ENCODE results near the gene MYCL. TPM values are rescaled to one million over a fixed set of nuclear protein-coding genes. Genes with fewer than 3 reads are reported as not detected.
A peak's percentile ranks its signal among the peaks of the same experiment; 100 is the strongest.
"Not testable (repeated sequence)": the region's sequence is repeated elsewhere in the genome, so short reads cannot be mapped to it uniquely, and the experiment has no call there.

The MYCL gene
- total RNA-seq, 1 experiment from 2014 or later: 11.6 TPM

DNA sequence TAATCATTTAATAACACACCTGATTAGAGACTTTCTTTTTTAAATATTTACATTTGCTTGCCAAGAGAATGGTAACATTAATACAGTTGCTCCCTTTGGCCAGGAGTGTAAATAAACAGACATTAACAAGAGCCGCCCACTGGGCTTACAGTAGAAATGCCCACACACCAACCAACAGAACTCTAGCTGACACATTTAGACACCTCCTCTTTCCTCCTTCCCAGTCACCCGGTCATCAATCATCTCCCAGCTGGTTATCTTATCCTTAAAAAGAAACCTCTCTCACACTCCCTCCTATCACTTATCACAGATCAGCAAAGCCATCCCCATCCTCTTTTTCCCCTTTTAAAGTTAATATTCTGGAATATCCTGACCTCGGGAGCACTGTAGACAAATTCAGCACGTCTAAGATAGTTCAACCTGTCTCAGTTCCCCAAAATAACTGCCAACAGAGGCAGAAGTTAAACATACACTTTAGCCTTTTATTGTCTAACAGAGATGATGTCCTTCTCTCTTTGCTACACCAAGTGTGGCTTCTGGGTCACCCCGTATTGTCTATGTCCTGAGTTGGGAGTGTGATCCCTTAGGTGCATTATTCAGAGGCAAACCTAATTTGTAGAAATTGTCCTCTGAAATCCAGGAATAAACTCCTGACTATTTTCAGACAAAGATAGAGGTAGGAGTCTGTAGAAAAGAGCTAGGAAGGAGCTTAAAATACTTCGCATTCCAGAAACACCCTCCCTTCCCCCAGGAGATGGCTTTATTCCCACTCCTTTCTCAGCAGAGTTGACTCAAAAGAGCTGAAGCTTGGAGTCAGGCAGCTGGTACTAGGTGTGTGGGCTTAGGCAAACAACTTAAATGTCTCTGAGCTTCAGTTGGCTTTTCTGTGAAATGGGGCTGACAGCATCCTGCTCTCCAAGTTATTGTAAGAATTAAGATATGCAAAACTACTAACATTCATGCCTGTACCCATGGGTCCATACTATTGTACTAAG, 8.8 kb downstream of the MYCL start:
- peak; percentile 49 for DNase-seq (ENCODE audit: low spot score)

DNA sequence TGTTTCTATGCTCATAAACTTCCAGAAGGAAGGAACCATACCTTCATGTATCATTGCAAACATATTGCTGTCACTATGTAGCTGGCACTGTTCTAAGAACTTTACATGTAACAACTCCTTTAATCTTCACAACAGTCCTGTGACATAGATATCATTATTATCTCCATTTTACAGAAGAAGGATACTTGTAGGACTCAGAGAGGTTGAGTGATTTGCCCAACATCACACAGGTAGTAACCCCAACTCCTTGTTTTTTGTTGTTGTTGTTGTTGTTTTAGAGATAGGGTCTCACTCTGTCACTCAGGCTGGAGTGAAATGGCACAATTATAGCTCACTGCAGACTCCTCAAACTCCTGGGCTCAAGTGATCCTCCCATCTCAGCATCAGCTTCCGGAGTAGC, 10.8 kb downstream of the MYCL start:
- no peak for DNase-seq (ENCODE audit: low spot score)

DNA sequence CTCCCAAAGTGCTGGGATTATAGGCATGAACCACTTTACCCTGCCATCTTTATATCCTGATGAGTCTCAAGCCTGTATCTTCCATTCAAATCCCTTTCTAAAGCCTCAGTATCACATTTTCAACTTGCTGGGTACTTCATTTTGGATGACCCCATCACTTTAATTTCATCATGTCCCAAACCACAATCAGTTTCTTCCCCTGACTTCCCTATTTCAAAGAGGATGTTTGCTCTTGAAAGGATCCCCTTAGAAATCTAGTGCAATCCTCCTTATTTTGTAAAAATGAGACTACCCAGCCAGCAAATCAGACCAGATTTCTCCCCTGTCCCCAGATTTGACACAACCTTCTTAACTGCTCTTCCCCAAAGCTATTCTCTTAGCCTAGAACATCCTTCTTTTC, 11.4 kb downstream of the MYCL start:
- DNase-seq (ENCODE audit: low spot score): no peak

DNA sequence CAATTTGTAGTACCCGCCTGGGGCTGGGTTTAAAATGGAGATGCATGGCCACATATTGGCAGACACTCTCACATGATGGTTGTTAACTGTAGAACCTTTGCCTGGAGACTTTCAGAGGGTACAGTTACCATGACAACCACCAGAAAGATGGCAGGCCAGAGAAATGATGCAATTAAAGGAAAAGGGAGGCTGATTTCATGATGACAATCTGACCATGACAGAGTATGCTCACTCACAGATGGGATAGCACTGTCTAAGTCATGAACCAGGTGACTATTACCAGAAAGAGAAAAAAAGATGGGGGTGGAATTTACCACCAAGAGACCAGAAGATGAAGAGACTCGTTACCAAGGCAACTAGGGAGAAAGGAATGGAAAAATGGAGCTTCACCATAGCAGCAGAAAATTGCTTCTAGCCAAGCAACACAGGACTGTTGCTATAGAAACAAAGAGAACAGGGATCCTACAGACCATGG, 14.9 kb downstream of the MYCL start:
- DNase-seq (ENCODE audit: low spot score): no peak

DNA sequence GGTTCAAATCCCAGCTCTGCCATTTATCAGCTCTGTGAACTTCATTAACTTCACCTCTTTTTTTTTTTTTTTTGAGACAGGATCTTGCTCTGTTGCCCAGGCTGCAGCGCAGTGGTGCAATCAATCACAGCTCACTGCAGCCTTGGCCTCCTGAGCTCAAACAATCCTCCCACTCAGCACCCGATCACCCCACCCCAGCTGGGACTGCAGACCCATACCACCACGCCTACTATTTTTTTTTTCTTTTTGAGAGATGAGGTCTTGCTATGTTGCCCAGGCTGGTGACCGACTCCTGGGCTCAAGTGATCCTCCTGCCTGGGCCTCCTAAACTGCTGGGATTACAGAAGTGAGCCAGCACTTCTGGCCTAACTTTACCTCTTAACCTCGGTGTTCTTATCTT, 16.2 kb downstream of the MYCL start:
- no peak for DNase-seq (ENCODE audit: low spot score)

DNA sequence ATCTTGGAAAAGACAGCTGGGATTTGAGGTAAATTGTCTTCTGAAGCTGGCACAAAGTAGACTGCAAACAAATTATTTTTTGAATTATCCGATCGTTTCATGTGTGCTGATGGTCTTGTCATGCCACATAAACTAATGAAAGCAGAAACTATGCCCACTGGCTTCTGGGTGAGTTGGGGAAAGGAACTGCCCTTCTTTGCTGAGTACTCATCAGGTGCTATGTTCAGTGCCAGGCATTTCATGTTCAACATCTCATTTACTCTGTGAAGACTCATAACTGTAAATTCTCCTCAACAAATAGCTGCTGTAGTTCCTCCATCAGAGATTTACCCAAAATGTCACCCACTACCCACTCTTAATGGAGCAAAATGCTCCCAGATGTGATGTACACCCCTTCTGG, 19.6 kb downstream of the MYCL start:
- no peak for DNase-seq (ENCODE audit: low spot score)

DNA sequence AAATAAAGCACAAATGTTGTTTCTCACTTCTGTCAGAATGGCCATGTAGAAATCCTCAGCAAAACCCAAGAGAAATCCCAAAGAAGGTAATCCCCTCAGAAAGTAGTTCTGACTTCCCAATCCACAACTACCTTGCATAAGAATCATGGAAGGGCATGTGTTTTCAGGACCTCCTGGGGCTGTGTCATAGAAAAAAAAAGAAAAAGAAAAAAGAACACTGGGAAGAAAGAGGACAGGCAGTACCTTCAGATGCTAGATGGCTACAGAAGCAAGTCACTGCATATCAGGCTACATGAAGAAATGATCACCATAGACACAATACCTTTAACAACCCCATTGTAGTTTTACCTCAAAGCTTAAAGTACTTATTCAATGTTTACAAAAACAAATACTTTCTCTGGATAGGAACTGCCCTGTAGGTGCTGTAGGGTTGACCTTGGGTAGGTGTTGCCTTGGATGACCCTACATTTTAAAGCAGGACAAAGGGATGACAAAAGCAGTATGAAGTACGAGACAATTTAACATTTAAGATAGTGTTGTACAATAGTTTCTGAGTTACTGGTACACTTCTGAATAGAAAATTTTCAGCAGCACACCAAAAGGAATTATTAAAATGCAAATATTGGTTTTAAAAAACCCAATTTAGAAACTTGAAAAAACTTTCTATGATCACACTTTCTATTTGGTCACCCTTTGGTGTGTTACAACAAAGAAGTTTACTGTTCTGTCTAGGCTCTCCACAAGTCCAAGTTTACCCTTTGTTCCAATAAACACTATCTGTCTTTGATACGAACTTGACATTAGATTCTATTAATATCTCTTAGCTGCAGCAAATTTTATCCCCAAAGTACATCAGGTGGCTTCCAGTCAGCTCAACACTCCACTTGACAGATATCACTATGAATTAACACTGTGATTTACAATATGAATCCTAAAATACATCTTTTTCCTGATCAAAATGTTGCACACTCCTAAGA, 23.4 kb downstream of the MYCL start:
- no peak for DNase-seq (ENCODE audit: low spot score)

DNA sequence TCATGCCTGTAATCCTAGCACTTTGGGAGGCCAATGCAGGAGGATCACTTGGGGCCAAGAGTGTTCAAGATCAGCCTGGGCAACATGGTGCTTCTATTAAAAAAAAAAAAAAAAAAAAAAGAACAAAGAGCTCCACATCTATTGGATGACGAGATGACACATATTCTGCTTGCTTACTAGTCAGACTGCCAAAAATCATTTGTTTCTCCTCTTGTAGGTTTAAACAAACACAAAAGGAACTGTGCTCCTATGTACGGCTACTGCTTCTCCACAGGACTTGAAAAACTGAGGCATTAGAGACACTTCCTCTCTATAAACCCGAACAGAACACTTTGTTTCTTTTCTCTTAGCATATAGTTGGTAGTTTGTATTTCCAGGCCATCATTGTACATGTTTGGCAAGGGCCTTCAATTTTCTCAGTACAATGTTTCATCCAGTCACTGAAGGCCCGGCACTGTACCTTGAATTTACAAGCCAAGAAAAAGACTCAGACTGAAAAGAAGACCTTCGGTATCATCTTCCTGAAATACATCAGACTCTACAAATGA, 24.4 kb downstream of the MYCL start:
- DNase-seq (ENCODE audit: low spot score): no peak

DNA sequence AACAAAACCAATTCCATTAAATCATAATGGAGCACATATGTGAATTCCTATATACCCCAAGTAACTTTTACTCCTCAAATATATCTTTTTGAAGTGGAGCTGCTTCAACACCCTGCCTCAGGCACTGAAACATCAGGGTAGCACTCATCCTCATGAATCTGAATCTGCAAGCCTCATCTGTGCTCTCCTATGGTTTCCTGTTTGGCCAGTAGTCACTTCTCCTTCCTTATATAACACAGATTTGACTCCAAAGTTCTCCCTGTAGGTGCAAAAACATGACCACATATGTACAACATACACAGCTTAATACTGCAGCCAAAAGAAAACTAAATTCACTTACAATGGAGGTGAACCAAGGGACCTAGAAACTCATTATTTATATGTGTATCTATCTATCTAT, 25.6 kb downstream of the MYCL start:
- DNase-seq (ENCODE audit: low spot score): no peak

DNA sequence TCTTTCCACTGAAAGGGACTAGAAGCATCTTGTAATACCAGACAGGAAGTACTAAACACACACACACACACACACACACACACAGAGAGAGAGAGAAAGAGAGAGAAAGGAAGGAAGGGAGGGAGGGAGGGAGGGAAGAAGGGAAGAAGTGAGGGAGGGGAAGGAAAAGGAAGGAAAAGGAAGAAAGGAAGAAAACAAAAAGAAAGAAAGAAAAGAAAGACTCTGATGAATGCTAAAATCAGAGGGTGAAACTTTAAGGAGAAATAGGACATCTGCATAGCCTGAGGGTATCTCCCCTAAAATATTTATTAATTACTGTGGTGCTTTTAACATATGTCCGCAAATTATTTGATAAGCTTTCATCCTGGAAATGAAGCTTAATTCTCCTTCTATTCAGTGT, 29.0 kb downstream of the MYCL start:
- no peak for DNase-seq (ENCODE audit: low spot score)

DNA sequence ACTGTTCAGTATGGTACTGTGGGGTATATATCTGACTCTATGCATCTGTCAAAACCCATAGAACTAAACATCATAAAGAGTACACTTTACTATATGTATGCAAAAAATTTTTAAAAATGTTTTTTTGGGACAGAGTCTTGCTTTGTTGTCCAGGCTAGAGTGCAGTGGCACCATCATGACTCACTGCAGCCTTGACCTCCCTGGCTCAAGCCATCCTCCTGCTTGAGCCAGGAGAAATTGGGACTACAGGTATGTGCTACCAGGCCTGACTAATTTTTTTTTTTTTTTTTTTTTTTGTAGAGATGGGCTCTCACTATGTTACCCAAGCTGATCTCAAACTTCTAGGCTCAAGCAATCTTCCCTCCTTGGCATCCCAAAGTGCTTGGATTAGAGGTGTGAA, 29.9 kb downstream of the MYCL start:
- DNase-seq (ENCODE audit: low spot score): no peak

DNA sequence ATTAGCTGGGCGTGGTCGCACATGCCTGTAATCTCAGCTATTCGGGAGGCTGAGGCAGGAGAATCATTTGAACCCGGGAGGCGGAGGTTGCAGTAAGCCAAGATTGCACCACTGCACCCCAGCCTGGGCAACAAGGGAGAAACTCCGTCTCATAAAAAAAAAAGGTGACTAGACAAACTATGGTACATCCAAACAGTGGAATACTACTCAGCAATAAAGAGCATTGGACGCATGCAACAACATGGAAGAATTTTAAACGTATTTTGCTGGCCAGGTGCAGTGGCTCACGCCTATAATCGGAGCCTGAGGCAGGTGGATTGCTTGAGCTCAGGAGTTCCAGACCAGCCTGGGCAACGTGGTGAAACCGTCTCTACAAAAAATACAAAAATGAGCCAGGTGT, 30.7 kb downstream of the MYCL start:
- DNase-seq (ENCODE audit: low spot score): not testable (repeated sequence)

DNA sequence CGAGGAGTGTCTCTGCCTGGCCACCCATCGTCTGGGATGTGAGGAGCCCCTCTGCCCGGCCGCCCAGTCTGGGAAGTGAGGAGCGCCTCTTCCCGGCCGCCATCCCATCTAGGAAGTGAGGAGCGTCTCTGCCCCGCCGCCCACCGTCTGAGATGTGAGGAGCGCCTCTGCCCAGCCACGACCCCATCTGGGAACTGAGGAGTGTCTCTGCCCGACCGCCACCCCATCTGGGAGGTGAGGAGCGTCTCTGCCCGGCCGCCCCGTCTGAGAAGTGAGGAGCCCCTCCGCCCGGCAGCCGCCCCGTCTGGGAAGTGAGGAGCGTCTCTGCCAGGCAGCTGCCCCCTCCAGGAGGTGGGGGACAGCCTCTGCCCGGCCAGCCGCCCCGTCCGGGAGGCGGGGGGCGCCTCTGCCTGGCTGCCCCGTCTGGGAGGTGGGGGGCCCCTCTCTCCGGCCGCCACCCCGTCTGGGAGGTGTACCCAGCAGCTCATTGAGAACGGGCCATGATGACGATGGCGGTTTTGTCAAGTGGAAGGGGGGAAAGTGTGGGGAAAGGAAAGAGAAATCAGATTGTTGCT, 32.1 kb downstream of the MYCL start:
- not testable (repeated sequence) for DNase-seq (ENCODE audit: low spot score)

DNA sequence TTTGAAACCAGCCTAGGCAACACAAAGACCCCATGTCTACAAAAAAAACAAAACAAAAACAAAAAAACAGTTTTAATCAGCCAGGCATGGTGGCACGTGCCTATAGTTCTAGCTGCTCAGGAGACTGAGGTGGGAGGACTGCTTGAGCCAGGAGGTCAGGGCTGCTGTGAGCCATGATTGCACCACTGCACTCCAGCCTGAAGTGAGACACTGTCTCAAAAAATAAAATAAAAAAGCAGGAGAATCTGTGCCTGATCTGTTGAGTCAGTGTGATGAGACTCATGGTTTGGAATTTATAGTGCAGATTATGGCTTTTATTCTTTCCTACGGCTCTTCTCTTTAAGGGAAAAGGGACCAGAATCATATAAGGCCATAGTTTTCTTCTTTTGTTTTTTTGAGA, 35.0 kb downstream of the MYCL start:
- DNase-seq (ENCODE audit: low spot score): no peak

DNA sequence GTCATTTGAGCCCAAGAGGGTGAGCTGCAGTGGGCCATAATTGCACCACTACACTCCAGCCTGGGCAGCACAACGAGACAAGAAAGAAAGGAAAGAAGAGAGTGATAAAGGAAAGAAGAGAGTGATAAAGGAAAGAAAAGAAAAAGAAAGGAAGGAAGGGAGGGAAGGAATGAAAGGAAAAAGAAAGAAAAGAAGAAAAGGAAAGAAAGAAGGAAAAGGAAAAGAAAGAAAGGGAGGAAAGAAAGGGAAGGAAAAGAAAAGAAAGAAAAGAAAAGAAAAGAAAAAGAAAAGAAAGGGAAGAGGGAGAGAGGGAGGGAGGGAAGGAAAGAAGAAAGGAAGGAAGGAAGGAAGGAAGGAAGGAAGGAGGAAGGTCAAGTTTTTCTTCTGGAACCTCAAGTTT, 36.0 kb downstream of the MYCL start:
- DNase-seq (ENCODE audit: low spot score): no peak

DNA sequence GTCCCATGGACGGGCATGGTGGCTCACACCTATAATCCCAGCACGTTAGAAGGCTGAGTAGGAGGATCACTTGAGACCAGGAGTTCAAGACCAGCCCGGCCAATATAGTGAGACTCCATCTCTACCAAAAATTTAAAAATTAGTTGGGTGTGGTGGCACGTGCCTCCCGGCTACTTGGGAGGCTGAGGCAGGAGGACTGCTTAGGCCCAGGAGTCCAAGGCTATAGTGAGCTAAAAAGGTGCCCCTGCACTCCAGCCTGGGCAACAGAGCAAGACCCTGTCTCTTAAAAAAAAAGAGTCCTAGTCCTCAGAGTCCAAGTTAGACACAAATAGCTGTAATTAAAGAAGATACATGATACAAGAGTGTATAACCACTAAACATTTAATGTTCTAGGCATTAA, 38.5 kb downstream of the MYCL start:
- DNase-seq (ENCODE audit: low spot score): no peak

DNA sequence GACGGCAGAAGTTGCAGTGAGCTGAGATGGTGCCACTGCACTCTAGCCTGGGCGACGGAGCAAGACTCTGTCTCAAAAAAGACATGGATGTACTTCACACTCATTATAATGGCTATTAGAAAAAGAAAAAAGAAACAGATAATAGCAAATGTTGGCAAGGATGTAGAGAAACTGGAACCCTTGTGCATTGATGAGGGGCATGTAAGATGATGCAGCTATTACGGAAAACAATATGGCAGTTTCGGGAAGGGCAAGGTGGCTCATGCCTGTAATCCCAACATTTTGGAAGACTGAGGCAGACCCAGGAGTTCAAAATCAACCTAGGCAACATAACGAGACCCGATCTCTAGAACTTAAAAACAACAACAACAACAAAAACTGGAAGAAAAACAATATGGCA, 40.7 kb downstream of the MYCL start:
- no peak for DNase-seq (ENCODE audit: low spot score)

DNA sequence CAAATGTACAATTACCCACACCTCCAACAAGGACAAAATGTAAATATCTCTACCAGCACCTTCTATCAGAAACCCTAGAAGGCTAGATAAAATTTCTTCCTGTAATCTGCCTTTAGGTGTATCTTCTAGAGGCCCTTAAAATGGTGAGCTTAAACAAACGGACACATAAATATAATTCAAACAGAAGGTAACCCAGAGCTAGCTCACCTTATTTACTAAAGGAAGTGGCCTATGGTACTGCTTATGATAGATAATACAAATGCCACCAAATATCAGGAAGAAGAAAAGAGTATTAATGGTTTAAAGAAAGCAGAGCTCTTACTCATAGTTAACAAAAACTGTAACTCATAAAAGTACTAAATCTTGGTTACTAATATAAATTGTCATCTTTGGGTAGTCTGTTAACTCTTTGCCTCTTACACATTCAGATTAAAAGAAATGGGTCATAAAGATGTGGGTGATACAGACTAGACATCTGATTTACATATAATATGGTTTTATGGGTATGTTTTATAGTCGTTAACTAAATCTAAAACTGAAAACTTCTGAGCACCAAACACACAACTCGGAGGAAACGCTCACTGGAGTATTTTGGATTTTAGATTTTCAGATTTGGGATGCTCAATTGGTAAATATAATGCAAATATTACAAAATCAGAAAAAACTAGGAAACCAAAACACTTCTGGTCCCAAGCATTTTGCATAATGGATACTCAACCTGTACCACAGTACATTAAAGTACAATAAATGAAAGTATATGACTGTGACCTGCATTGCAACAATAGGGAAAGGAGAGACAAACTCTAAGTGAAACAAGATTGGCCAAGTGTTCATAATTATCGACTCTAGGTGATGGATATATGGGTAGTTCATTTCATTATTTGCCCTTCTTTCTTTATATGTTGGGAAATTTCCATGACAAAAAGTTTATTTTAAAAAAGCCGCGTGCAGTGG, 41.6 kb downstream of the MYCL start:
- no peak for DNase-seq (ENCODE audit: low spot score)

DNA sequence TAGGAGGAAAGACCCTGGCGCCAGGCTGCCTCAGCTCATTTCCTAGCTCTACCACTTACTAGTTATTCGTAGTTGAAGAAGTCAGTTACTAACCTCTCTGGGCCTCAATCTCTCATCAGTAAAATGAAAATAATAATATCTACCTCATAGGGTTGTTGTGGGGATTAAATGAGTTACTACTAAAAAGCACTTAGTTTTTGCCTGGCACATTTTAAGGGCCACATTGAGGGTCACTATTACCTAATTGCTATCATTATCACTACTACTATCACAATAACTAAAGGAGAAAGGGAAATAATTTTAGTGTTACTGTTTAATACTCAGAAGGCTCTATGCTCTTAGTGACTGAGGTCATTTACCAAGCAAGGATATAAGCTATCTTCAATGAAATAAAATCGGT, 43.4 kb downstream of the MYCL start:
- no peak for DNase-seq (ENCODE audit: low spot score)

DNA sequence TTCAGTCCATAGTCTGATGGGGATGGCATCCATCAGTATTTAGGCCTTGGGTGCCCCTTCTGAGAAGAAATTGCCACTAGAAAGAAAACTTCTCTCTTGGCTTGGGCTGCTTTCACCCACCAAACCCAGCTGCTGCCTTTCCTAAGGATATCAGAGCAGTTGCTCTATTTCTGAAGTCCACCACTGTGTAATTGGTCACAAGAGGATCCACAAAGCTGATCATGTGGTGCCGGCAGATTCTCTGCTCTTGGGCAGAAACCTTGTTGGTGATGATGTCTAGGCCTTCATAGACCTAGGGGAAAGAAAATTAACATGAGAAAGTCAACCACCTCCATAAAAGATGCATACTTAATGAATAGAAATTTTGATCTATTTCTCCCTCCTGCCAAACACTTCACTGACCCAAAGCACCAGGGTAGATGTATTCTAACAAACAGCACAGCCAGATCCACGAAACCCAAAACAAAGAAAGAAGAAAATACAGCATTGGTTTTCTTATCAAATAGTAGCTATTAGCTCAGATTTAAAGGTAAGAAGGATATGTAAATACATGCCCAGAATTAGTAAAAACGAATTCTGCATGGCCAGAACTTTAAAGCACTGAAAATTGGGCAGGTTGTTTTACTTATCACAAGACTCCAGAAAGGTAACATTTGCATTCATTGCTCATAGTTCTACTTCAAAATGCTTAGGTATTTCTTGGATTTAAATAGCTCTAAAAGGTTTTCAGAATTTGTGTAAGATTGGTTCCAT, 44.4 kb downstream of the MYCL start:
- DNase-seq (ENCODE audit: low spot score): no peak

Measured in HT-29 (cell line).